HG02798 (cell line): Measurements from ENCODE around the gene SEMA5A.

Source experiments
- ATAC-seq: cut with Tn5 transposase; IDR thresholded peaks from one replicate; pipeline ENCODE4 v1.9.1; 2021; ENCODE audit warnings: mild to moderate bottlenecking; ENCODE audit not compliant: unreplicated experiment, poor library complexity

Gene SEMA5A

DNA sequence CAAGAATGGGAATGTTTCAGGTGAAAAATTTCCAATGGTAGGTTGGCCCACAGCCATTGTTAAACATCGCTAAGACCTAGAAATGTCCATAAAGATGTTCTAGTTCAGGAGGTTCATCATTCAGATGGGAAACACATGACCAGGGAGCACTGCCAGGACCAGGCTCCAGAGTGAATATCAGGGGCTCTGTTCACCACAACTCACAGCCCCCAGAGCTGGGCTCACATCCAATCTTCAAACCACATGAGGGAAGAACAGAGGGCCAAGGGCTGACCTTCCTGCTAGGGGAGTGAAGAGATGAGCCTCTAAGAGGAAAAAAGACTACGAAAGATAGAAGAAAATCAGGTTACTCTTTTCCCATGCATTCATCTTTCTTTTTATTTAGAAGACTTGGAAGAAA lies 205.8 kb downstream of the SEMA5A start:
- ATAC-seq: no peak

DNA sequence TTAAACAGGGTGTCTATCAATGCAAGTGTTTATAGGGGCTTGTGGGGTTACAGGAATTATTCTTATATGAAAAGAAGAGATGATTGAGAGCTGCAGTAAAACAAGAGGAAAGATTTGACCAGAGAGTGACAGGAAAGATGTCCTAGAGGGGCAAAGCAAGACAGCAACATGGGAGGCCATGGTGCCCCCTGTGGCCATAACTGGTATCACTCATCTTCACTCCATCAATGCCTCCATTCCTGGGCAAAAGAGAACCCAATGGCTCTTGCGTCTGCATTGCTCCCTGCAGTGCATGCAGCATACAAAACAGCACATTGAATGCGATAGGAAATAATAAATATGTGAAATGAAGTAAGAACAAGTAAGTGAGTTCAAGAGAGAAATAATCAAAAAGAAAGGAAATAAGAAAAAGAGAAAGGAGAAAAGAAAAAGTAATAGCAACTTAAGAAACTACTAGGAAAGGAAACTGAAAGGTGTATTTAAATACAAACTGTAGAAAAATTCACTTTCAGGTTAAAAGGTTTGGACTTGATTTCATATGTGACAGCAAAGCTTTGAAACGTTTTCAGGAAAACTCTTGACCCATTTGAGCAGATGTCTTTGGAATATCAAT lies 206.6 kb downstream of the SEMA5A start:
- ATAC-seq: peak; percentile 49

DNA sequence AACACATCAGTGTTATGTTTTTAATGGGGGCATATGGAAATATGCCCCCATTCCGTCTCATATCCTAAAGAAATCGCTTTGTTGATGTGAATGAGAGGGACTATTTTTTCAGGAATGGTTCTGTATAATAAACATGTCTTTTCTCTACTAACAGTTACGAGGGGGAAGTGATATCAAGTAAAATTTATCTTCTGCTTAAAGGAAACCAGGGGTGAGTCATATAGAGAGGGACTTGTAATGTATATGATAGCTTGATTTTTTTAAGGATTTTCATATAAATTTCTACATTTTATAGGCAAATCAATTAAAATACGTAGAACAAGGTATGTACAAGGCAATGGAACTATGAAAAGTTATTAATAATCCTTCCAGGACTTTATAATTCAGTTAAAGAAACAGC lies 207.1 kb downstream of the SEMA5A start:
- ATAC-seq: no peak

DNA sequence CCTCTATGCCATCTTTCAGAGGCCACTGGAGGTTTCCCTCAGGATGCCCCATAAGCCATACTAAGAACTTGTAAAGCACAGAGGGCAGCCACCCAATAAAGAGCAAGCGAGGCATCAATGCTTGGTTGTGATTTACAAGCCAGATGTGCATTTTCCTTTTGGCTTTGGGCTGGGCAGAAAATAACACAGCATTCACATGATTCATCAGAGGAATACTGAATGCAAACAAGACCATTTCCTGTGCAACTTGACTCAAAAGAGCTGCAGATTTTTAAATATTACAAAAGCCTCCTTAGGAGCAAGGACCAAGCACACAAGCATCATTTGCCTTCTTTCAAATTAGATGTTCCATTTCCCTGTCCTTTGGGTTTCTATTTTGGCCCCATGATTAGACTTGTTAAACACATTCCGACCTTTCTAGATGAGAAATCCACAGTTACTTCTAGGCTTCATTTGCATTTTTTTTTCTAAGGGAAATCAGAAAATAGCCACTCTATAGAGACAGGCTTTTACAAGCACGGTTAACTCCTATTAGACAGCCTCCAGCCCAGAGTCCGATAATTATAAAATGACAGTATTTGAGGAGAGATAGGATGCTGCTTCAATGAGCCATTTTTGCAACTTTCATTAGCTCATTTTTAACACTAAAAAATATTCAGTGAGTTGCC lies 207.8 kb downstream of the SEMA5A start:
- ATAC-seq: no peak

DNA sequence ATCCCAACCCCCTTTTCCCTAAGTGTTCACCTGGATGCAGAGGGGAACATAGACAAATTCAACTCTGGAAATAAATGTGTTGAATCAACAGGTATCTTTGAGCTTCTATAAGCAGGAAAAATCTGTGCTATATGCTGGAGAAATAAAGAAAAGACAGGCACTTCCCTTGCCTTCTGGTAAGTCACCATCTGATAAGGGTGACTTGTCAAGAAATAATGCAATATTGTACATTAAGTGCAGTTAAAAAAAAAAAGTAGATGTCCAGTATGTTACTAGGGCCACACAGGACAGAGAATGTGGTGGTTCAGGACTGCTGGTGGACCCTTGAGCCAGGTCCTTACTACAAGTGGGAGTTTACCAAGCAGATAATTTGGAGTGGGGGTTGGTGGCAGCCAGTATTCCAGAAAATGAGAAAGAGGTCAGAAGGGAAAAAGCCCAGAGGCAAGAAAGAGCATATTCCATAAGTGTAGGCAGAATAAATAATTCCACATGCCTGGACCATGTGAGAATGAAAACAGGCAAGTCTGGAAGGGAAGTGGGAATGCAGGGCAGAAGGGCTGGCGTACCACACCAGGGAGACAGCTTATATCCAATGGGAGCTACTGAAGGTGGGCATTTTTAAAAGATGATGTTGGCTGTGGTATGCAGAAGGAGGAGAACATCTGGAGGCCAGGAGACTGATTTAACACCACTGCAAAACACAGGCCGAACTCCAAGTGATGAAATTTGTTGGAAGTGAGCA lies 209.9 kb downstream of the SEMA5A start:
- ATAC-seq: no peak

DNA sequence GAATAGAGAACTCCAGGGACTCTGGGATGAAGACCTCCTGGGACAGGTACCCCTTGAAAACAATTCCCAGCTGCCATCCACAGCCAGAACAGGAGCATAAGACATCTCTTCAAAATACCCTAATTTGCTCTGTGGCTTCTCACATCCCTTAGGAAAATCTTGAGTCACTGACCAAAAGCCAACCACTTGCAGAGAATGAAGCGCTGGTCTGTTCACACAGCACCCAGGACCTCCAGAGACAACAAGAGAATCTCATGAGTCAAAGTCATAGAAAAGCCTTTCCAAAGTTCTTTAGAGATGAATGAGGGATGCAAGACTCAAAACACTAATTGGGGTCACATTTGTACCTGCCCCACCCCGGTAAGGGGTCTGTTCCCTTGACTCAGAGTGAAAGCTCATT lies 210.6 kb downstream of the SEMA5A start:
- ATAC-seq: no peak

DNA sequence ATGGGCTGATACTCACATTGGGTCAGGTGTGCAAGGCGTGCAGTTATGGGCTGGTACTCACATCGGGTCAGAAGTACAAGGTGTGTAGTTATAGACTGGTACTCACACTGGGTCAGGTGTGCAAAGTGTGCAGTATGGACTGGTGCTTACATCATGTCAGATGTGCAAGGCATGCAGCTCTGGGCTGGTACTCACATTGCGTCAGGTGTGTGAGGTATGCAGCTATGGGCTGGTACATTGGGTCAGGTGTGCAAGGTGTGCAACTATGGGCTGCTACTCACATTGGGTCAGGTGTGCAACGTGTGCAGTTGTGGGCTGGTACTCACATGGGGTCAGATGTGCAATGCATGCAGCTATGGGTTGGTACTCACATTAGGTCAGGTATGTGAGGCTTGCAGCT lies 213.8 kb downstream of the SEMA5A start:
- no peak for ATAC-seq

DNA sequence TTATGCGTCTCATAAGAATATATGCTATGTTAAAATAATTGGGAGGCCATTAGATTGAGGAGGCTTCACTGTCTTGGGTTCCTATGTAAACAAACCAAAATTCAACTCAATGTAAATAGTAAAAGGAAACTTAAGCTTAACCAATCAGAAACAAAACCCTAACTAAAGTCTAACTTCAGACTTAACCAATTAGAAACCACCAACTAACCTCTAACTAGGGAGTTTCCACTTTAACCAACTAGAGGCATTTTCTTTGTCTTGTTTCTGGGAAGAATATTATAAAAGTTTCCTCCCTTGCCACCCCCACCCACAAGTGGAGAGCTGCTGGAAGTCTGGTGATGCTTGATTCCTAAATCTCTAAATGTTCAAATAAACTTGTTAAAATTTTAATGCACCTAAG lies 214.5 kb downstream of the SEMA5A start:
- ATAC-seq: no peak

DNA sequence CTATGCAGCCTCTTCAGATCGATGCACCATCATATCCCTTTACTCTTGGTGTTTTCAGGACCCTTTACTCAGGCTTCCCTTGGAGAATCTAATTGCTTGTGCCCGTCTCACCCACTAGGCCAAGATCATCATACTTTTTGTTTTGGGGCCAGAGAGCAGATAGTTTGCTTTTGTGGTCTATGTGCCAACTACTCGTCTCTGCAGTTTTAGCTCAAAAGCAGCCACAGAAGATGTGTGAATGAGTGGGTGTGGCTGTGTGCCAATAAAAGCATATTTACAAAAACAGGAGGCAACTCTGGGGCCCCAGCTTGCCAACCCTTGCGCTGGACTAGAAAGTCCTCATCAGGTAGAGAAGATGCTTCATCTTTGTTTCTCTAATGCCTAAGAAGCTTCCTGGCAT lies 216.8 kb downstream of the SEMA5A start:
- no peak for ATAC-seq

DNA sequence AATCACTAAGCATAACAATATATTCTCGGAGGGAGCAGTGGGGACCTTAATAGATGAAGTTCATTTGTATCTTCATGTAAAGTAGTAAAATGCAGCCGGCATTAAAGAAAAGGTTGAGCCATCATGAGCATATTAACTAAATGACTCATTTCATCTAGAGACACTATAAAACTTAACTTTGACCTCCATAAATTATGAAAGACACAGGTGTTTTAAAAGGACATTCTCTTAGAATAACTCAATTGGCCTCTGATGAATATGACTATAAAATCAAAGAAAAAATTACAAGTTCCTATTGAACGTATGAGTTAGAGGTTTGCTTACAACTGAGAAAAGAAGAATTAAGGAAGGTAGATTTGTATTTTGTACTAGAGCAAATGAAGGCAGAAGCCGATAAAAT lies 220.3 kb downstream of the SEMA5A start:
- ATAC-seq: no peak

DNA sequence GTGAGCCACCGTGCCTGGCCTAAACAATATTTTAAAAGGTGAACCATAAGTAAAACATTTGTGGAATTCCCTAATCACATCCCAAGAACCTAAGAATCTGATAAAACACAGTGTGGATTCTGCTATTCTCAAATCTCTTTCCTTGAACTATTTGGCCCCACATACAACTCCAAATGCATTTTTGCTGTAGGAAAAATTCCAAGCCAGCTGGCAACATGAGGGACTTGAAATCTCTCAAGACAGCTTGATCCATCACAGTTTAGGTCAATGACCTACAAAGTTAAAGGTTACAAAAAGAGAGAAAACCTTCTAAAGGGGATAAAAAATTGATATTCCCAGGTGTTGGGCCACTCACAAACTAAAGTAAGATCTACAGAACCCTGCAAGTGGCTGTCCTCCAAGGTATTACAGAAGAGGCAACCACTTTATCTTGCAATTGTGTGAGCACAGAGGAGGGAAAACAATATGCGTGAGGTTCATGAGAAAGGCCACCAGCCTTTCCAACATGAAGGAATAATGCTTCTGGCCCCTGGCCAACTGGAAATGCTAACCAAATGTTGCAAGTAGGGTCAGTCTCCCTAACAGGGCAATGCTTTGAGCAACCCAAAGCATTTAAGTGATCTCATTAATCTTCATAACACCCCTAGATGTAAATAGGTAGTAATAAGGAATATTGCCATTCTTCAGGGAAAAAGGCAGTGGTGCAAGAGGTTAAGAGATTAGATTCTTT lies 221.4 kb downstream of the SEMA5A start:
- no peak for ATAC-seq

DNA sequence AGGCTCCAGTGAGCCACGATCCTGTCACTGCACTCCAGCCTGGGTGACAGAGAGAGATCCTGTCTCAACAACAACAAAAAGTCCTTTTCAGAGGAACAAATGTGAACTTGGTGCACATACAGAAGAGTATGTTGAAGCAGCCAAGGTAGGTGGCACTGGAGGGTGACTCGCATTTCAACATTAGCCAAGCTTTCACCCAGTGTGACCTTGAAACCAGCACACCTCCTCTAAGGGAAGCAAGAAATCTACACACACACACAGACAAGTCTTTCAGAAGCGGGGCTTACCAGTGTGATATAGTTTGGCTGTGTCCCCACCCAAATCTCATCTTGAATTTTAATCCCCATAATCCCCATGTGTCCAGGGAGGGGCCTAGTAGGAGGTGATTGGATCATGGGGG lies 225.2 kb downstream of the SEMA5A start:
- ATAC-seq: no peak

DNA sequence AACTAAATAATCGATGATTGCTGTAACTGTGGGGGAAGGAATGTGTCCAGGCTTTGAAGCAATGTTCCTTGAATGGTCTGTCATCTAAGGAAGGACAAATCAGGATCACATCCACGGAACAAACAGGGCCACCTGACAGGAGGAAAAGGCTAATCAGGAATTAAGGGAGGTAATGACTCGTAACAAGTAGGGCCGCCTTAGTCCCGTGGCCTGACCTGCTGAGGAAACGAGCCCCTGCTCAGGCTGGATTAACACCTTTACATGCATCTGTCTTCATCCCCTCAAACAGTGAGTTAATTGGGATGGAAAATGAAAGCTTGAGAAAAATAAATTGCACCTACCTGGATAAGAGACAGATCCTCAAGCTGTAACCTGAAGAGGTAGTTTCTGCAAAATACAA lies 227.8 kb downstream of the SEMA5A start:
- ATAC-seq: no peak

DNA sequence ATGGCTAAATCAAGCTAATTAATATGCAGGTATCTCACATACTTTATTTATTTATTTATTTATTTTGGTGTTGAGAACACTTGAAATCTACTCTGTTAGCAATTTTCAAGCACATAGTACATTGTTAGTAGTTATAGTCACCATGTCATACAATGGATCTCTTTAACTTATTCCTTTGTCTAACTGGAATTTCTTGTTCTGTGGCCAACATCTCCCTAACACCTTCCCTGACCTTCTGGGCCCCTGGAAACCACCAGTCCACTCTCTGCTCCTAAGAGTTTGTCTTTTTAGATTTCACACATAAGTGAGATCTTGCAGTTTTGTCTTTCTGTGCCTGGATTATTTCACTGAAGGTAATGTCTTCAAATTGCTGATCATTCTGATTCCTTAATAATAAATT lies 229.1 kb downstream of the SEMA5A start:
- ATAC-seq: no peak

DNA sequence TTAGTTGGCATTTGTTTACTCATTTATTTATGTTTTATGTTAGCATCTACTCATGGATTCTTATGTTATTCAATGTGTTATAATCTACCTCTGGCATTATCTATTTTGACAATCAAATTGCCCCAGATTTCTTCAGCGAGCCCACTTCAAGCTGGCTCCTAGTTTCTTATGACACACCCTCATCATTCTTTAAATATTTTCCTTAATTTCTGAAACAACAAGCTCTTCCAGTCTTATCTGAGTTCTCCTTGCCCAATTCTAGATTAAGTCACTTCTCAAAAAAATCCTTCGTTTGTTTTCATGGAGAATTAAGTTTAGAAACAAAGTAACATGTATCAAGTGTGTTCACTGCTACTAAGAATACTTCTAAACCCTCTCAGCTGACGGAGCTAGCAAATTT lies 229.8 kb downstream of the SEMA5A start:
- ATAC-seq: no peak

DNA sequence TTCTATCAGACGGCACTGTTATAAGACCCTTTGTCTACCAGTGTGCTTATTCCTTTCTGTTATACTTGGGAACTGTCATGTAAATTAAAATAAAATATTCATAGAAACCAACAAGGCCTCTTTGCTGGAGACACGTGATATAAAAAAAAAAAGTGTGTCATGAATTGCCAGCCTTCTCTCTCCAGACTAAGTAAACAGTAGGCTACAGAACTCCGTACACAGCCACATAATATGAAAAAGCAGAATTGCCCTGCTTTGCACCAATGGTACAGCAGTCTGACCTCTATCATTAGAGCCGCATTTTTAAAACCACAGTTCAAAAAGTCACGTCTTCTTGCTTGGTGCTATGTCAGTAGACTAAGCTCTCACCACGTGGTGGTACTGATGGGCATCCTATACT lies 231.3 kb downstream of the SEMA5A start:
- no peak for ATAC-seq

DNA sequence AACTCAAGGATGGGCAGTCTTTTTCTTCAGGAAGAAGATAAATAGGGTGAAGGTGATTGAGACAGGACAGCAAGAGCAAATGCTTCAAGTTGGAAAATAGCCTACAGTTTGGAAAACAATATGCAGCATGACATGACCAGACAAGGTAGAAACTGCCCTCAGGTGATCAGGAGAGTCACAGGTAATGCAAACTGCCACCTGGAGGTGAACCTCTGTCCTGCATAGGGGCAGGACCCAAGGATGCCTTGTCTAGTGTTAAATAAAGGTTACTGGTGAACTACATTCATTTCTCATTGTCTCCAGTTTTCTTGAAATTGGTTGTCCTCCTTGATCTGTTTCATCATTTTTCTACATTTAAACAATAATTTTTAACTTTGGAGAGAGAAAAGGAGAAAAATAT lies 232.1 kb downstream of the SEMA5A start:
- ATAC-seq: no peak

DNA sequence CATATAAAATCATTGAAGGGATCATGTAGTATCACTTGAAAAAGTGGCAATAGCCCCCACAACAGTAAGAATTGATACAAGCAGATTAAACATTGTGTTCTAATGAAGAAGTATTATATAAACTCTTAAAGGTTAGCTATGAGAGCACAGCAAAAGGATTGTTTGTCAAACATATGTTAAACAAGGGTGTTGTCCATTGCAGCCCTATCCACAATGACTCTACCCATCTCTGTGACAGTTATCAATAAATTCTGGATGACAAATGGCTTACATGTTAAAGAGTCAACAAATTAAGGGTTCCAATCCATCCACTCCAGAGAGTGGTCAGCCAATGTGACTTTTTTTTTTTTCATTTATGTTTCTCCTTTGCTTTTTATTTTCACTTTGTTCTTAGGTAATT lies 238.7 kb downstream of the SEMA5A start:
- no peak for ATAC-seq

DNA sequence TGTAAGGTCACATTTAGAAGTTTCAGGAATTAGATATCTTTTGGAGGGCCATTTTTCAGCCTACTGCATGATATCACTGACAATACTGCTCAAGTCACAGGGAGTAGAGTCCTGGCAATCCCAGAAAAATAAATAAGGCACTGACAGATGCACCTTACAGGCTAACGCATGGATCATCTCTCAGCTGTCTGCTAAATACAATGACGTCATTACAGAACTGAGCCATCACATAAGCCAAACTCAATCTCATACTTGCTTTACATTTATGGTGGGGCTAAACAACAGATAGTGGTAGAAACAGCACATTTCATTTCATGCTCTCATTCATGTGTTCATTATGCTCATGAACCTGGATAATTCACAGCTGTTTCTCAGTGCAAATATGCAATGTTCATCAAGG lies 243.7 kb downstream of the SEMA5A start:
- no peak for ATAC-seq

DNA sequence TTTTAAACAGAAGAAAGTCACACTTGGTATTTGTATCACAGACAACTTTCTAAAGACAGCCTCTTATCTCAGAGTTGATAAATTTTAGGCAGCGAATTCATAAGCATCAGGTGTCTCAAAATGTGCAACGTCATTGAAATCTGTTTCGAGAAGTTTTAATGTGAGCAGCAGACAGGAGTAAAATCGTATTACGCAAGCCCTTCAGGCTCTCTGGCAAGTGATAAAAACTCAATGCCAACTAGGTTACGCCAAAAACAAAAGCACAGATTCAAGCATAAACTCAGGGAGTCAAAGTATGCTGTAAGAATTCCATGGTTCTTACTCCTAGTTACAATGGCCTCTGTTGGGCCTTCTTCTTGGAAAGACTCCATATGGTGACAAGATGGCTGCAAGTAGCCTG lies 244.7 kb downstream of the SEMA5A start:
- no peak for ATAC-seq

DNA sequence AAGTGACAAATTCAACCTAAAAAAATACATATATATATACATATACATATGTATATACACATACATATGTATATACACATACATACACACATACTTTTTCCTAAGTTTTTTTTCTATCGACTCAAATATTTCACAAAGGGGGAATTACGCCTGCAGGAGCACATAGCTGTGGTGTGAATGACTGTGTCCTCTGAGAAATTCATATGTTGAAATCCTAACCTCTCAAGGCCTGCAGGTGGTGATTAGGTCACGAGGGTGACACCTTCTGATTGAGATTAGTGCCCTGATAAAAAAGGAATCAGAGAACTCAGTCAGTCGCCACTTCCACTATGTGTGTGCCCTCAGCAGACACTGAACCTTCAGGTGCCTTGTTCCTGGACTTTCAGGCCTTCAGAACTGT lies 248.7 kb downstream of the SEMA5A start:
- ATAC-seq: no peak
